Raji (cell line): Measurements from ENCODE around the gene SMIM10L2A.

Experiments
- POLR2A ChIP-seq: IDR thresholded peaks from 2 replicates; pipeline ENCODE4 v1.6.1; 2011; ENCODE audit warnings: low read depth, low read length, control low read depth; ENCODE audit not compliant: insufficient read depth

Gene SMIM10L2A

DNA sequence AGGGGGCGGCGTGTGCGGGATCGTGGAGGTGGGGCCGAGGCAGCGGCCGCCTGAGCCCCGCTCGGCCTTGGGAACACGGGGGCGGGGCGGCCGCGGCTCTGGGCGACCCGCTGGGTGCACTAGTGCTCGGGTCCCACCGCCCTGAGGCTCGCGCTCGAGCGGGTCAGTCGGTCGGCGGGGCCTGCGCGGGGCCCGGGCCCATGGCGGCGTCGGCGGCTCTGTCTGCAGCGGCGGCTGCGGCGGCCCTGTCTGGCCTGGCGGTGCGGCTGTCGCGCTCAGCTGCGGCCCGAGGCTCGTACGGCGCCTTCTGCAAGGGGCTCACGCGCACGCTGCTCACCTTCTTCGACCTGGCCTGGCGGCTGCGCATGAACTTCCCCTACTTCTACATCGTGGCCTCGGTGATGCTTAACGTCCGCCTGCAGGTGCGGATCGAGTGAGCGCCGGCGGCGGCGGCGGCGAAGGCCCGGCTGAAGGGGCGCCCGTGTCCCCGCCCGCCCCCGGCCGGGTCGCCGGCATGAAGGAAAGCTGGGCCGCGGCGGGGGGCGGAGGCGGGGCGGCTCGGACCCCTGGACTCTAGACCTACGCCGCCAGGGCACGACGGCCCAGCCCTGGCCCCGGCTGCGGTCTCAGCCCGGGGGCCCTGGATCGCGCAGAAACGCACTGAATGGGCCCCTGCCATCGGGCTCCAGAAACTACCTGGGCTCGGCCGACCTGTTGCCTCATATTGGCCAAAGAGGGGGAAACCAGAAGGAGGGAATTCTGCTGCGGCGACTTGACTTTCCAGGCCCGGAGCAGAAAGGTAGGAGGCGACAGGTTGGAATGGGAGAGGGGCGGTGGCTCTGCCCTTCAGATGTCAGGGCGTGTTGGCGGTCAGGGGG is at the start of gene SMIM10L2A:
Gene SMIM10L2A, plus strand, starts transcription at position 13 of the 878 bp plus-strand sequence. Its CDS starts 188 bp downstream, at position 201.
- TF ChIP-seq POLR2A: no peak

DNA sequence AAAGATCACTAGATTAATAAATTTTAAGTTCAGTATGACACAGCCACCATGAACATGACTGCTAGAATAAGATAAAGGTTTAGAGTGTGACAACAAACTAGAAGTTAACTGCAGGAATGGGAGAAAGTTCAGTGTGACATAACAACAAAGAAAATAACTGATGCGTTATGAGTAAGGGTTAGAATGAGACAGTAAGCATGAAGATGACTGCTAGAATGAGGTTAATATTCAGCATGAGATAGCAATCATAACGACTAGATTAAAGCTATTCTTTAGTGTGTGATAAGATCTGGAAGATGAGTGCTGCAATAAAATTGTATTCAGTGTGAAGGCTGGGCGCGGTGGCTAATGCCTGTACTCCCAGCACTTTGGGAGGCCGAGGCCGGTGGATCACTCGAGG is 48.4 kb upstream of the SMIM10L2A start:
- TF ChIP-seq POLR2A: no peak

DNA sequence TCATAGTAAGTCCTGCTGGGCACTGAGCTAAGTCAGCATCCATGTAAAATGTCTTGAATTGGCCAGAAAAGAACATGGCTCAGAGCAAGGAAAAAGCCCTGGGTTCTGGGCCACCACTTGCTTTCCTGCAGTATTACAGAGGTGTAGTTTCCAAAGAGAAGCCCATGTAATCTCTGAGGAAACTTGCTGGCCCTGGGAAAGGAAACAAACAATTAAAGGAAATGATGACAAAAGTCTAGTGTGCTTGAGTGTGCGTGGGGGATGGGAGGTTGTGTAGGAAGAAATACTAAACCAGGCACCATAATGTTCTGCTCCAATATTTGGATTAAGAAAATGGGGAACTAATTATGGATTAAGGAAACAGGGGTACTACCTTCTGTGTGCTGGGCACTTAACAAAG is 39.5 kb upstream of the SMIM10L2A start:
- no peak for TF ChIP-seq POLR2A

DNA sequence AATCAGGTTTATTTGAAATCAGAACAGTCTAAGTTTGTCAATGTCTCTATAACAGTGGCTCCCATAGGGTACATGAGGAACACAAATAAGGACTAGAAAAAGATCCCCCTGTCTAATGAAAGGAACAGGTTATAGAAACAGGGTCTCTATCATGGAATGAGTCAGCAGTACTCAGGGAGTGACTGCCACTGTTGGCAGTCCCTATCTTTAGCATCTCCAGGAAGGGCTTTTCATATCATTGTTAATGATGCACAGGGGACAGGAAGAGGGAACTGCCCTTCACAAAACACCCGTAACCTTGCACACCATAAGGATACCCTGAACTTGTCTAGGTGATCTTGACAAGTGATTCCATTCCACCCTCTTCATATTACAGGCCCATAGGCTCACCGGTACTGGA is 38.5 kb upstream of the SMIM10L2A start:
- no peak for TF ChIP-seq POLR2A

DNA sequence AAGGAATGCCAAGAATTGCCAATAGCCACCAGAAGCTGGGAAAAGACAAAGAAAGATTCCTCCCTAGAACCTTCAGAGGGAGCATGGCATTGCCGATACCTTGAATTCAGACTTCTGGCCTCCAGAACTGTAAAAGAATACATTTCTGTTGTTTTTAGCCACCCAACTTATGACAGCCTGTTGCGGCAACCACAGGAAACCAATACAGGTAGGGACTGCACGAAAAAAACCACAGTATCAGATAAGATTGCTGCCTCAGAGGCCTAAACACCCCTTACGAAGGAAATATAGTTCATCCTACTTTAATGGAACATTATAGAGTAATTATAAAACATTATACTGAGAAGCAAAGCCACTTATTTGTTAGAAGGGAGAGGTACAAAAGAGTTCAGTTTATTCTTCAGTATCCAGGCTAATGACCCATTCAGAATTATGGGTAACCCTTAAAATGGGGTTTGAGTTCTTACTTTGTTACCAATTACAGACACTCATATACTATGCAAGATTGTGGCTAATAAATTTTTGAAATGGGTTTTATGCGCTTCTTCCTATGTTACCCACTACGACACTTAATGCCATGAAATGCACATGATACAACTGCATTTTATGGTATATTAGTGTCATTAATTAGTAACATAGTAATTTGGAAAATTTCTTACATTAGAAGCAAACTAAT is 37.4 kb upstream of the SMIM10L2A start:
- no peak for TF ChIP-seq POLR2A

DNA sequence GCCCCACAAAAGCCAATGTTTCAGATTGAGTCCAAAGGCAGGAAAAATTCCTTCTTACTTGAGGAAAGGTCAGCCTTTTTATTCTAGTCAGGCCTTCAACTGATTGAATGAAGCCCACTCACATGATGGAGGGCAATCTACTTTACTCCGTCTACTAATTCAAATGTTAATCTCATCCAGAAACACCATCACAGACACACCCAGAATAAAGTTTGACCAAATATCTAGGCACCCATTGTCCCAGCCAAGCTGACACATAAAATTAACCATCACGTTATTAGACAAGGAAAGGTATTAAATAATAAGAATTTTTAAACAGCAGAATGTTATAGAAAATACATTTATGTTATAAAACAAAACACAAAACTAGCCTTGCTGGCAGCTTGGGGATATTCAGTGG is 32.9 kb upstream of the SMIM10L2A start:
- TF ChIP-seq POLR2A: no peak

DNA sequence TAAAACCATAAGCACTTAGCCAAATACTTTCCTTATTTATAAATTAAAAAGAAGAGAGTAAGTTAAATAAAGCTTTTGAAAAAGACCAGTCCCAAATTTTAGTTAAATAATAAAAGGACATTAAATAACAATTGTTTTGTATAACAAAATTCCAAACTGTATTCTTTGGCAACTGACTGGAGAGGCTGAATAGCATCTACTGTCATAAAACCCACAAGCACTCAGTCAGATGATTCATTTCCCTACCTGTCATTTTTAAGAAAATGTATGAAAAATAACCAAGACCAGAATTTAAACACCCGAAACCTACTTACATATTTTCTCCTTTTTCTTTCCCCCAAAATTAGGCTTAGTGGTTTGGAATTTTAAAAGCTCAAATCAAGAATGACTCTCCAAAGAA is 32.5 kb upstream of the SMIM10L2A start:
- TF ChIP-seq POLR2A: no peak

DNA sequence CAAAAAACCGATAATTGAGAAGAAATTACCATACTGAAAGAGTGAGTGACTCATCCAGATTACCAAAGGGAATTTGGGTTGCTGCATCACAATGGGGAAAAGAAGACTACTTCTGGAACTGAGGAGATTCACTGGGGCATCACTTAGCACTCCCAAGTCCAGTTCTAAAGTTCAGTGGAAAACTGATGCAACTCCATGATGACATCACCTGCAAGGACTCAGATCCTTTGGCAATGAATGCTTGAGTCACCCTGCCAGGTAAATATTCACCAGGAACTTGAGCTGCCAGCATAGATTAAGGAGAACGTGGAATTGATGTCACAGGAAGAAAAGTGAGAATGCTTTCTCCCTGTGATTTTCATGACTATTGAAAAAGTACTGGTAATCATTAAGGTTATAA is 32.0 kb upstream of the SMIM10L2A start:
- TF ChIP-seq POLR2A: no peak

DNA sequence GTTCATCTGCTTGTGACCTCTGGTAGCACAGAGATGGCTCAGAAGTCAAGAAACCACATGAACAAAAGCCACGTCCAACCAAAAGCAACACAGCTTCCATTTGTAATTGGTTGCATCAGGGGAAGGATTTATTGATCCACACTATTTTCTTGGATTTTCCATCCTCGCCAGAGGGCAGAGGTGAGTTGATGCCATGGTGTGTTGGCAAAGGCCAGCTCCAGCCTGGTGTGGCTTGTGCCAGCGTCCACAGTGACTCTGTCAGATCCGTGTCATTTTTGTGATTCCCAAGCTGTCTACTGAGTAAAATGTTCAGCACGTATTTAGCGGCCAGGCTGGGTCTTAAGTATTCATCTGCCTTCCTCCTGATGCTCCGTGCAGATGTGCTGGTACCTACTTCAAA is 30.0 kb upstream of the SMIM10L2A start:
- TF ChIP-seq POLR2A: no peak

DNA sequence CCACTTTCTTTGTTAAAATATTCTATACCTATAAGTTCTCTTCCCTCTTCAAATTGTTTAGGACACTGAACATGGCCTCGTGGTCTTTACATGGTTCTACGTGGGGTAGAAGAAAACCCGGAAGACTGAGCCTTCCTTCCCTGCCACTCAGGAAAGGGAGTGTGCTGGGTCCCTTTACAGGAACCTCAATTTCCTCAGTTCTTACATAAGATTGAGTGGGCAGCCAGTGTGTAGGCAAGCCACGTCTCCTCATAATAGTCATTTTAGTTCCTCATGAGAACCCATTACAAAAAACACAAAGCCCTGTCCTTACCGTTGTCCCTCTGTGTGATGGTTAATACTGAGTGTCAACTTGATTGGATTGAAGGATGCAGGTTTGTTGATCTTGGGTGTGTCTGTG is 28.7 kb upstream of the SMIM10L2A start:
- TF ChIP-seq POLR2A: no peak

DNA sequence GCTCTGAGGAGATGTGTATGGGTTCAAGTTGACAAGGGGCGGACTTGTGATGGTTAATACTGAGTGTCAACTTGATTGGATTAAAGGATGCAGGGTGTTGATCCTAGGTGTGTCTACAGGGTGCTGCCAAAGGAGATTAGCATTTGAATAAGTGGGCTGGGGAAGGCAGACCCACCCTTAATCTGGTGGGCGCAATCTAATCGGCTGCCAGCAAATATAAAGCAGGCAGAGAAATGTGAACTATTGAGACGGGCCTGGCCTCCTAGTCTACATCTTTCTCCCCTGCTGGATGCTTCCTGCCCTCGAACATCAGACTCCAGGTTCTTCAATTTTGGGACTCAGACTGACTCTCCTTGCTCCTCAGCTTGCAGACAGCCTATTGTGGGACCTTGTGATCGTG is 26.7 kb upstream of the SMIM10L2A start:
- TF ChIP-seq POLR2A: no peak

DNA sequence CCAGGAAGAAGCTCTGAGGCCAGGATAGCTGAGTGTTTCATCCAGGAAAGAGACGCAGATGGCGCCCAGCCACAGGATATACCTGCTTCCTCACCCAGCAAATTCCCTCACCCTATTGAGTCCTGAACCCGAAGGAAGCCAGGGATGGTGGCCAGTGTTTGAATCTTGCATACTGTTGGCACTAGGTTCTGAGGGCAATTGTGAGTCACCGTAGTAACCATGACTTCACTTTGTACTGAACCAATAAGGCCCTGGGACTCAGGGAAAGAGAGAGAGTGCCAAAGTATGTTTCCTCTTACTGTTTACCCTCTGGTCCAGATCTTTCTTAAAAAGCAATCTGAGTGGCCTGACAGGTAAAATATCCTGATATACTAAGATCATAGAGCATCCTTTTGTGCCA is 25.6 kb upstream of the SMIM10L2A start:
- no peak for TF ChIP-seq POLR2A

DNA sequence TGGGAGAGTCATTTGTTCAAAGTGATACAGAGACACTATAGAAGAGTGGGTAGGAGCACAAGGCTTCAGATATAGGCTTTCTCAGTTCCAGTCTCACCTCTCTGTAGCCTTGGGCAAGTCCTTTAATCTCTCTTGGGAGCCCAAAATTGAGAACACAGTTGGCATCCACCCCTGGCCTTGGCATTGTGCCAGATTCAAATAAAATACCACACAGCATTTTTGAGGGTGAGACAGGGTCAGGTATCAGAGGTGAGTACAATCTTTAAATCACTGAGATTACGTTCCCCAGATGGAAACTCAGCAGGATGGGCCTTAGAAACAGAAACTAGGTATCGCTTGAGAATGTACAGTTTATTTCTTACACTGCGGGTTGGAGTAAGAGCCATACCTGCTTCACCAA is 25.2 kb upstream of the SMIM10L2A start:
- TF ChIP-seq POLR2A: no peak

DNA sequence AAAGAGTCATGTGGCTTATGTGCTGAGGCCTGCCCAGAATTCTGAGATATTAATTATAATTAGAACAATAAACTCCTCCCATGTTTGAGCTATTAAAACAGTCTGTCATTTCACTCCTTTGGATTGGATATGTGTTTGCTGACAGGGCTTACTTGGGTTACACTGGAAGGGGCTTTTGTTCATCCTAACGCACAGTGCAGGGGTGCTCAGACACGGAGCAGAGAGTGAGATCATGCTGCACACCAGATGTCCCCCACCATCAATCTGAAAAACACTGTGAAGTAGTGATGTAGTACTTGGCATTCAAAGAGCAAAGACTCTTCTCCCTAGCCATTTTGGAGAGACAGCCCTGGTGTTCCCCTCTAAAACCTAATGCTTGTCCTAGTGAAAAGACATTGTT is 24.1 kb upstream of the SMIM10L2A start:
- TF ChIP-seq POLR2A: no peak

DNA sequence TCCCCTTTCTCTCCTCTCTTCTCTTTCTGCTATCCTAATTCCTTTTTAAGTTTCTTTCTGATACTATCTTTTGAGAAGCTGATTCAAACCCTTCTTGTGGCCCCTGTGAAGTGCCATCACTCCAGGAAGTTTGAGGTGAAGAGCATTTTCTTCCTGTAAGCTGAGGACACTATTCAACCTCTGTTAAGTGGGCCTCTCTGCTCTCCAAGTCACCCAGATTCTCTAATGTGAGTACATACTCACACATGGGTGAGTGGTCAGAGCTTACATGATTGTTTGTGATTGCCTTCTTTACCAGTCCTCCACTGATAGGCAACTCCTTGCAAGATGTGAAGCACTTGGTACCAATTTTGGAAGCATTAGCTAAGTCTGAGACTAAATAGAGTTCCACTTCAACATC is 18.4 kb upstream of the SMIM10L2A start:
- no peak for TF ChIP-seq POLR2A

DNA sequence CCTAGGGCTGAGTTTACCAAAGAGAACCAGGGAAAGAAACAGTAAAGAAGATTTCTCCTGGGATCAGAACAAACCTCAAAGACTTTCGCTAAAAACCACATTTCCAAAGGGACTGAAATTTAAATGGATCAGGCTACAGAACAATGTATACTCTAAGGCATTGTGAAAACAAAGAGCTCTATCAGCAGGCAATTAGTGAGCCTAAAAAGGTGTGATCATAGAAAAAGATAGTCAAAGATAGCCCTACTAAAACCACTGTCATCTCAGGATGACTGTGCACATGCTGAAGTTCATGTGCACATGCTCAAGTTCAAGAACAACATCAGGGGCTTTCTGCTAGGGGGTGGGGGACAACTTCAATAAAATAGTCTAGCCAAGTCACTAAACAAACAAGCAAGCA is 12.9 kb upstream of the SMIM10L2A start:
- TF ChIP-seq POLR2A: no peak
